Natural killer cell (primary cell): ENCODE measurements around the gene CALN1. TPM values are rescaled to one million over a fixed set of nuclear protein-coding genes. Genes with fewer than 3 reads are reported as not detected.

Experiments
- ATAC-seq, 3 donors: fragments of 150-1000 bp in 2 of 3; fragments of 200-7000 bp in 1 of 3; cut with Tn5 transposase; 1 replicate in 1 of 3; 2 replicates in 2 of 3; pipeline ENCODE4 v1.10.0; 2021; ENCODE audit warnings: mild to moderate bottlenecking in 2 of 3, moderate library complexity in 2 of 3
- DNase-seq, 2 donors: peaks; one replicate each; pipeline versions ENCODE4 v3.0.0 to v3.0.0-alpha.2; 2013 to 2021; ENCODE audit warnings: mixed read lengths in 1 of 2
- H3K27ac ChIP-seq: one replicate; pipeline ENCODE4 v1.5.1; 2013; ENCODE audit warnings: mild to moderate bottlenecking, low read length
- H3K27me3 ChIP-seq: one replicate; pipeline ENCODE4 v1.6.1; 2013; ENCODE audit warnings: low read length; ENCODE audit not compliant: control insufficient read depth, insufficient read depth
- H3K36me3 ChIP-seq: one replicate; pipeline ENCODE4 v1.6.1; 2013; ENCODE audit warnings: low read length; ENCODE audit not compliant: control insufficient read depth, insufficient read depth
- H3K4me1 ChIP-seq: one replicate; pipeline ENCODE4 v1.6.1; 2013; ENCODE audit warnings: low read length; ENCODE audit not compliant: control insufficient read depth, insufficient read depth
- H3K4me3 ChIP-seq: one replicate; pipeline ENCODE4 v1.5.1; 2013; ENCODE audit warnings: low read length
- H3K9me3 ChIP-seq: one replicate; pipeline ENCODE4 v1.6.1; 2013; ENCODE audit warnings: low read length; ENCODE audit not compliant: control insufficient read depth, insufficient read depth
- H3K27ac Mint-ChIP-seq, 2 donors: one replicate each; pipeline ENCODE4 v1.8.0; 2022; ENCODE audit warnings: mild to moderate bottlenecking in 2 of 2, mixed read lengths in 2 of 2, moderate library complexity in 1 of 2
- H3K27me3 Mint-ChIP-seq, 2 donors: one replicate each; pipeline ENCODE4 v1.8.0; 2022; ENCODE audit warnings: low read depth in 2 of 2, mixed read lengths in 2 of 2
- H3K36me3 Mint-ChIP-seq: one replicate; pipeline ENCODE4 v1.8.0; 2022; ENCODE audit warnings: mixed read lengths
- H3K4me1 Mint-ChIP-seq, 2 donors: one replicate each; pipeline ENCODE4 v1.8.0; 2022; ENCODE audit warnings: mixed read lengths in 2 of 2
- H3K4me3 Mint-ChIP-seq: one replicate; pipeline ENCODE4 v1.8.0; 2022; ENCODE audit warnings: mild to moderate bottlenecking, moderate library complexity, mixed read lengths
- H3K9me3 Mint-ChIP-seq, 2 donors: one replicate each; pipeline ENCODE4 v1.8.0; 2022; ENCODE audit warnings: mixed read lengths in 2 of 2
- CTCF ChIP-seq: fragments of 200-600 bp; IDR thresholded peaks from one replicate; pipeline ENCODE4 v1.8.0; 2022; ENCODE audit warnings: antibody characterized with exemption
- WGBS: methylation state at CpG from one replicate; pipeline ENCODE4 v1.1.7; 2013; ENCODE audit warnings: missing lambda C conversion rate; ENCODE audit not compliant: insufficient coverage; 5-methylcytosine and 5-hydroxymethylcytosine counted together
- intact Hi-C: fragments of 100-400 bp; cut with micrococcal nuclease; formaldehyde crosslinking; loops from one replicate; pipeline ENCODE4 v1.14.2; 2022
- total RNA-seq, 4 donors: library from RNA; stranded (reverse); fragments of 120-200 nt in 1 of 4; gene quantifications; one replicate each; pipeline versions ENCODE4 v1.2.3 to v1.2.4, GENCODE V29; 2013 to 2022

The CALN1 gene
- total RNA-seq, 3 donors from 2014 or later (not counting 1 experiment from before 2014, with no cell fraction given) = 0.18 TPM; not detected in 2

- intact Hi-C loops = no loop called here
- H3K4me3 Mint-ChIP-seq = no peak overlapping the region
These were observed 221.2 kb downstream of the CALN1 start for GRCh38 chr7:72190919-72191318.

GRCh38 chr7:72190146-72190545, 222.0 kb downstream of the CALN1 start:
- Mint-ChIP-seq H3K4me1 (no peaks in the 10 kb centered on the region), H3K4me3 (no peak overlapping the region), H3K27ac (no peak overlapping the region), H3K9me3 (peaks cover 2 to 3% of the 10 kb centered on the region in 2 donors), H3K36me3 (no peaks in the 10 kb centered on the region), H3K27me3 (peaks cover 0 to under 1% of the 10 kb centered on the region in 2 donors)
- H3K9me3 ChIP-seq = peaks cover 2% of the 10 kb centered on the region
- ATAC-seq (no peak), DNase-seq (no peak)
- H3K4me3 ChIP-seq = no peak overlapping the region
- 95% methylated on average over 8 of the region's 8 CpGs for WGBS
- H3K36me3 ChIP-seq = no peaks in the 10 kb centered on the region
- no peak overlapping the region for H3K27ac ChIP-seq
- intact Hi-C loops = no loop called here
- H3K4me1 ChIP-seq = no peaks in the 10 kb centered on the region
- no peaks in the 10 kb centered on the region for H3K27me3 ChIP-seq
- TF ChIP-seq CTCF = no peak

More at GRCh38 chr7:72190919-72191318, 221.2 kb downstream of the CALN1 start:
- Histone ChIP-seq H3K4me3 (no peak overlapping the region), H3K4me1 (no peaks in the 10 kb centered on the region), H3K36me3 (no peaks in the 10 kb centered on the region), H3K27me3 (no peaks in the 10 kb centered on the region), H3K9me3 (peaks cover 2% of the 10 kb centered on the region), H3K27ac (no peak overlapping the region)
- H3K9me3 Mint-ChIP-seq = peaks cover 2 to 3% of the 10 kb centered on the region in 2 donors
- TF ChIP-seq CTCF = no peak
- WGBS = 88% methylated on average over 10 of the region's 10 CpGs
- ATAC-seq (no peak), DNase-seq (no peak)
- H3K27me3 Mint-ChIP-seq = no peaks in the 10 kb centered on the region
- no peaks in the 10 kb centered on the region for H3K36me3 Mint-ChIP-seq
- H3K27ac Mint-ChIP-seq = no peak overlapping the region
- no peaks in the 10 kb centered on the region for H3K4me1 Mint-ChIP-seq

GRCh38 chr7:72187179-72187578, 225.0 kb downstream of the CALN1 start:
- intact Hi-C loops = no loop called here
- no peaks in the 10 kb centered on the region for H3K36me3 Mint-ChIP-seq
- no peaks in the 10 kb centered on the region for H3K9me3 Mint-ChIP-seq
- H3K4me3 Mint-ChIP-seq = no peak overlapping the region
- ATAC-seq (no peak), DNase-seq (no peak)
- Histone ChIP-seq H3K4me1 (no peaks in the 10 kb centered on the region), H3K27me3 (no peaks in the 10 kb centered on the region), H3K9me3 (peaks cover 2% of the 10 kb centered on the region), H3K4me3 (no peak overlapping the region), H3K36me3 (no peaks in the 10 kb centered on the region), H3K27ac (no peak overlapping the region)
- H3K4me1 Mint-ChIP-seq = no peaks in the 10 kb centered on the region
- H3K27ac Mint-ChIP-seq = no peak overlapping the region
- no peak for TF ChIP-seq CTCF
- 95% methylated on average over 4 of the region's 4 CpGs for WGBS
- H3K27me3 Mint-ChIP-seq = peaks cover 0 to 5% of the 10 kb centered on the region in 2 donors

GRCh38 chr7:72183835-72184234, 228.3 kb downstream of the CALN1 start:
- intact Hi-C loops = no loop called here
- H3K36me3 ChIP-seq = no peaks in the 10 kb centered on the region
- ATAC-seq (no peak), DNase-seq (no peak)
- no peak overlapping the region for H3K4me3 Mint-ChIP-seq
- WGBS = 84% methylated on average over 9 of the region's 9 CpGs
- peaks cover 0 to 5% of the 10 kb centered on the region in 2 donors for H3K27me3 Mint-ChIP-seq
- no peaks in the 10 kb centered on the region for H3K27me3 ChIP-seq
- H3K9me3 Mint-ChIP-seq = no peaks in the 10 kb centered on the region
- H3K27ac ChIP-seq = no peak overlapping the region
- TF ChIP-seq CTCF = no peak
- no peaks in the 10 kb centered on the region for H3K4me1 Mint-ChIP-seq
- no peaks in the 10 kb centered on the region for H3K4me1 ChIP-seq
- no peak overlapping the region for H3K27ac Mint-ChIP-seq
- H3K36me3 Mint-ChIP-seq = no peaks in the 10 kb centered on the region
- no peaks in the 10 kb centered on the region for H3K9me3 ChIP-seq
- H3K4me3 ChIP-seq = no peak overlapping the region
